IPS-NIHi7 (cell line): Measurements from ENCODE around the gene CD9.

ENCODE experiments used
- DNase-seq: peaks from one replicate; pipeline ENCODE4 v3.0.0; 2012; ENCODE audit warnings: mixed read lengths; ENCODE audit errors: extremely low spot score

CD9 gene

DNA sequence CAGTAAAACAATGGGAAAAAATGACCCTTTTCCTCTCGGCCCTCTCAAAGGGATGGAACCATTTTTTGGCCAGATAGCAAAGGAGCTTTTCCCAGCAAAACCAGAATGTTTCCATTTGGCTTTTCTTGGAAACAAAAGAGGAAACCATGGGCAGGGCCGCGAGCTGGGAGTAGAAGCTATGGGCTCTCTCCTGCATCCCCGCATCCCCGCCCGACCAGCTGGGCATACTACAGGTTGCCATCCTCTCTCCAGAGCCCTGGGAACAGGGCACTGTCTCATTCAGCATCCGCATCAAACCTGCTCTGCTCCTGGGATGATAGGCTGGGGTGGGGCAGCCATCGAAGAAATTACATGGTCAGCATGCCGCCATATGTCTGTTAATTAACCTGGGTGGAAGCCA, 20.9 kb downstream of the CD9 start:
- no peak for DNase-seq

GRCh38 chr12:6222078-6222654, 22.0 kb downstream of the CD9 start:
- no peak for DNase-seq

GRCh38 chr12:6223545-6223944, 23.3 kb downstream of the CD9 start:
- no peak for DNase-seq

DNA sequence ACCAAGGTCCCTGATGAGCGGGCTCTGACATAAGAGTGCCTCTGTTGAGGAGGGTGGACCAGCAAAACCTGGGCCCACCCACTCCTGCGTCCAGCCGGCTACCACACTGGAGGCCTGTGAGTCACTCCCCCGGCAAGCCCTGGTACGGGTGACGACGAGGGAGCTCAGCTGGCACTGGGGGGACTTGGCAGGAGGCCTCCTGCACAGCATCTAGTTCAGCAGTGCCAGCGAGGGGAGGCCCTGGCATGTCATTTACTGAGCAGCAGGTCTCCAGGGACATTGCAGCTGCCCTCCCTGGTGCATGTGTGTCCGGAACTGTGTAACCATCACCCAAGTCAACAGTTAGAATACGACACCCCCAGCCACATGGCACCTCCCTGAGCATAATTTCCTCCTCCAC, 24.4 kb downstream of the CD9 start:
- DNase-seq, result no peak

DNA sequence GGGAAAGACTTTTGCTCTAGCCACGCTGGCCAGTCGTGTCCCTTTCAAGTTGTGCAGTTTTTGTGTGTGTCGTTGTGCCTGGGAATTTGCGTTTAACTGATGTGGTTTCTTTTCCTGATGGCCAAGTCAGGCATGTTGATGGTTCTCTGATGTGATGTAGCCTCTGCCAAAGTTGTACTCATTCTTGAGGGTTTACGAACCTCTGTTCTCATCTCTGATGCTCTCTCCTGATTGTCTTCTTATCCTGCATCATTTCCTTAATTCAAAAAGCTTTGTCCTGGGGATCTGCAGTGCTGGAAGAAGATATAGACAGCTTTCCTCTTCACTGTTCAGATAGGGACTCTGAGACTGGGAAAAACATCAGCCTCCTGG, 25.4 kb downstream of the CD9 start:
- DNase-seq, result no peak

- no peak for DNase-seq
These were observed 25.9 kb downstream of the CD9 start for GRCh38 chr12:6226002-6226678.

GRCh38 chr12:6226679-6227051, 26.5 kb downstream of the CD9 start:
- no peak for DNase-seq

GRCh38 chr12:6228535-6229223, 28.5 kb downstream of the CD9 start:
- DNase-seq, result no peak

- DNase-seq, result no peak
These were observed 29.3 kb downstream of the CD9 start for GRCh38 chr12:6229224-6230218.

- no peak for DNase-seq
These were observed 30.3 kb downstream of the CD9 start for GRCh38 chr12:6230321-6231110.

GRCh38 chr12:6231359-6232268, 31.4 kb downstream of the CD9 start:
- no peak for DNase-seq

DNA sequence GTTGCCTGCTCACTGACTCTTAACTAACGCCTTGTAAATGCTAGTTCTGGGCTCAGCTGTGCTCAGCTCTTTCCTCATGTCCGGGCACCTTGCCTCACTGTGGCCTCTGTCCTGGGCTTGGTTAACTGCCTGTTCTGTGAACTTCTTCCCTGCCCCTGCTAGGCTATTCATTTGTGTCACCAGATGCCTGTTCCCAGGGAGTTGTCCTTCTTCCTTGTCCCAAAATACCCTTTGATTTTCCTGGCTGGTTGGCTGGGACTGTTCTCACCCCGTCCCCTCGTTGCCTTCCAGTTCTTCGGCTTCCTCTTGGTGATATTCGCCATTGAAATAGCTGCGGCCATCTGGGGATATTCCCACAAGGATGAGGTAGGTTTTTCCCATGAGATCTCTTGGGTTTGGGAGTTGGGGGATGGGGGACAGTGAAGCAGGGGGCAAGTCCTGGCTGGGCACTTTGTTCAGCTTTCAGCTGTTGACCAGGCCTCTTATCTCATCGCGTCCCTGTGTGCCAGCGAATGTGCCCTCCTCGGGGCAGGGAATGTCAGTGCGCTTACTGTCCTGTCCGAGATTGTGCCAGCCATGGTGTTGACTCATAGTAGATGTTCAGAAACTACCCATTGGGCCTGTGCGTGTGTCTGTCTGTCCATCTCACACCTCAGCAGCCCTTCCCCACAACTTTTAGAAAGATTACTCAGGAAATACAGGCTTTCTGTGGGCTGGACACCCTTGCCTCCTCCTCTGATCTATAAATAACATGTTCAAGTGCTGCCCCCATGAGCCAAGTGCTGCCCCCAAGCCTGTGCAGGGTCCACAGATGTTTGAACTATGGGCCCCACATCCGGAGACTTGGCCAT, 33.1 kb downstream of the CD9 start:
- no peak for DNase-seq

DNA sequence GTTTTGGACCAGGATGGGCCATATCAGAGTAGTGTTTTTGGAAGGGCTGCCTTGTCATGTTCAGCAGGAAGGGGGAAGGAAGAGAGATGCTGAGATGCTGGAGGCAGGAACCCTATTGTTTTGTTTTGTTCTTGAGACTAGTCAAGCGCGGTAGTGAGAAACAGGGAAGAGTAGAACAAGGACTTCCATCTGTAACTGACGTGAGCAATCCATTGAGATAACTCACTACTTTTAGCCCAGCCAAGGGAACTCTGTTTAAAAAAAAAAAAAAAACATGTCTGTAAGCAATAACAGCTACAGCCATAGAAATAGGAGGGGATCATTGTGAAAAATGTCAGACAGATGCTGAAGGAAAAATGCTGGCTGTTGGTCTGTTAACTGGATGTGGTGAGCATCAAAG, 34.0 kb downstream of the CD9 start:
- DNase-seq, result no peak

- no peak for DNase-seq
These were observed 34.7 kb downstream of the CD9 start for GRCh38 chr12:6234906-6235305.

GRCh38 chr12:6235499-6235898, 35.3 kb downstream of the CD9 start:
- no peak for DNase-seq

DNA sequence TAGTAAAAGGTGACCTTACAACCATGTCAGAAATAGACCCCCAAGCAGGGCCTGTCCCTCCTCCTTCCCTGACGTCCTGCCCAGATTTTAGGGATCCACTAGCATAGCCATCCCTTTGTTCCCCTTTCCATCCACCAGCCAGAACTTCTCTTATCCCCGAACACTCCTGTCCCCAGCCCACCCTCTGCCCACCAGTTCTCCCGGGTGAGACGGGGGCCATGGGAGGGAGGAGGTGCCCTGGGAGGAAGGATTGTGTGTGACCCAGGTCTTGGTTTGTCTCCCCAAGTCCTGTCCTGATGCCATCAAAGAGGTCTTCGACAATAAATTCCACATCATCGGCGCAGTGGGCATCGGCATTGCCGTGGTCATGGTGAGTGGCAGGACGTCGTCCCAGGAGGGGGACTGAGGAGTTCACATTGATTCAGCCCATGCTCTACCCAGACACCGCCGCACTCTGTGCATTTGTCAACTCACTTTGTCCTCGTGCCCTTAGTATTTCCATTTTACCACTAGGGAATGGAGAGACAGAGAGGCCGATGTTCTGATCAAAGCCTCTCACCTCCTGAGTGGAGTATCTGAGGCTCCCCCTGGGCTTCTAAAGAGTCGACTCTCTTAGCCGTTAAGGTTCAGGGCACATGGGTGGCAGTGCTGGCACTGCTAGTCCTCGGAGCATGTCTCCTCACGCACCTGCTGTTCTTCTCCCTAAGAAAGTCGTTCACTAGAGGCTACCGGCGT, 35.9 kb downstream of the CD9 start:
- DNase-seq, result no peak

GRCh38 chr12:6236641-6236940, 36.4 kb downstream of the CD9 start:
- no peak for DNase-seq

GRCh38 chr12:6237830-6238229, 37.6 kb downstream of the CD9 start:
- DNase-seq, result no peak

GRCh38 chr12:6238875-6239274, 38.7 kb downstream of the CD9 start:
- no peak for DNase-seq
